OCI-LY1 (cell line): ENCODE results near the gene CCDC68.

ENCODE experiments used
- H2AFZ ChIP-seq: fragments of 200-600 bp; sonication (generic), shearing (Covaris generic); 2 replicates; pipeline ENCODE4 v1.6.0; 2014; ENCODE audit warnings: antibody characterized with exemption, mild to moderate bottlenecking, low read length
- H3F3A ChIP-seq: fragments of 200-600 bp; sonication (generic), shearing (Covaris generic); 2 replicates; pipeline ENCODE4 v1.6.0; 2014; ENCODE audit warnings: mild to moderate bottlenecking, antibody characterized with exemption, low read length, moderate library complexity; ENCODE audit not compliant: insufficient read depth
- H3K27ac ChIP-seq: fragments of 200-600 bp; sonication (generic); 2 replicates; pipeline ENCODE4 v1.5.1; 2014; ENCODE audit warnings: low read length, mixed run types, mild to moderate bottlenecking, low read depth; ENCODE audit not compliant: poor library complexity, severe bottlenecking
- H3K27me3 ChIP-seq: fragments of 200-600 bp; sonication (generic); 2 replicates; pipeline ENCODE4 v1.6.0; 2014; ENCODE audit warnings: antibody characterized with exemption, mild to moderate bottlenecking, low read length, moderate library complexity; ENCODE audit not compliant: insufficient read depth
- H3K36me3 ChIP-seq: fragments of 200-600 bp; sonication (generic); 2 replicates; pipeline ENCODE4 v1.6.1; 2014; ENCODE audit warnings: mild to moderate bottlenecking, antibody characterized with exemption, low read length, moderate library complexity, mixed read lengths; ENCODE audit not compliant: insufficient read depth
- H3K4me1 ChIP-seq: fragments of 200-600 bp; sonication (generic); 2 replicates; pipeline ENCODE4 v1.5.1; 2014; ENCODE audit warnings: mild to moderate bottlenecking, low read length, moderate library complexity; ENCODE audit not compliant: insufficient read depth, severe bottlenecking
- H3K4me2 ChIP-seq: fragments of 200-600 bp; sonication (generic), shearing (Covaris generic); 2 replicates; pipeline ENCODE4 v1.6.1; 2014; ENCODE audit warnings: low read length
- H3K4me3 ChIP-seq: fragments of 200-600 bp; sonication (generic); 2 replicates; pipeline ENCODE4 v1.5.1; 2014; ENCODE audit warnings: low read length, low read depth, mild to moderate bottlenecking, mixed read lengths; ENCODE audit not compliant: poor library complexity, severe bottlenecking
- H3K79me2 ChIP-seq: fragments of 200-600 bp; shearing (Covaris generic); 2 replicates; pipeline ENCODE4 v1.6.1; 2016; ENCODE audit warnings: mixed run types, low read length, mixed read lengths; ENCODE audit not compliant: insufficient read depth
- H3K9ac ChIP-seq: fragments of 200-600 bp; sonication (generic), shearing (Covaris generic); 2 replicates; pipeline ENCODE4 v1.6.1; 2014; ENCODE audit warnings: mild to moderate bottlenecking, low read length, mixed read lengths
- H3K9me2 ChIP-seq: fragments of 200-600 bp; sonication (generic), shearing (Covaris generic); 2 replicates; pipeline ENCODE4 v1.6.1; 2014; ENCODE audit warnings: low read depth, mild to moderate bottlenecking, low read length, mixed read lengths
- H3K9me3 ChIP-seq: fragments of 200-600 bp; shearing (Covaris generic); 2 replicates; pipeline ENCODE4 v1.6.1; 2014; ENCODE audit warnings: low read length, mixed read lengths
- H4K20me1 ChIP-seq: fragments of 200-600 bp; sonication (generic), shearing (Covaris generic); 2 replicates; pipeline ENCODE4 v1.6.0; 2016; ENCODE audit warnings: mild to moderate bottlenecking, low read length; ENCODE audit not compliant: insufficient read depth
- CTCF ChIP-seq: fragments of 200-600 bp; sonication (generic), shearing (Covaris generic); IDR thresholded peaks from 2 replicates; pipeline ENCODE4 v1.5.1; 2017; ENCODE audit warnings: mild to moderate bottlenecking, antibody characterized with exemption, low read length, moderate library complexity, mixed read lengths
- EZH2 ChIP-seq: fragments of 200-600 bp; sonication (generic), shearing (Covaris generic); IDR thresholded peaks from 2 replicates; pipeline ENCODE4 v1.8.0; 2017; ENCODE audit warnings: borderline replicate concordance, mixed run types, mild to moderate bottlenecking, antibody characterized with exemption, low read length, moderate library complexity, mixed read lengths

CCDC68 gene

GRCh38 chr18:54928236-54928635 lies 31.0 kb downstream of the CCDC68 start:
- no peaks in the 10 kb centered on the region for H4K20me1 ChIP-seq

GRCh38 chr18:54926593-54927325 lies 32.5 kb downstream of the CCDC68 start:
- Histone ChIP-seq H3K4me2 (no peak overlapping the region), H3K79me2 (no peaks in the 10 kb centered on the region), H2AFZ (no peak overlapping the region), H3K9ac (no peak overlapping the region), H3K9me3 (no peaks in the 10 kb centered on the region), H3K36me3 (no peaks in the 10 kb centered on the region), H3F3A (no peaks in the 10 kb centered on the region), H3K27me3 (no peaks in the 10 kb centered on the region), H3K4me1 (no peaks in the 10 kb centered on the region), H3K27ac (no peak overlapping the region), H4K20me1 (no peaks in the 10 kb centered on the region), H3K4me3 (no peak overlapping the region), H3K9me2 (no peaks in the 10 kb centered on the region)
- TF ChIP-seq CTCF = no peak
- no peak for TF ChIP-seq EZH2

More at GRCh38 chr18:54928236-54928635, 31.0 kb downstream of the CCDC68 start:
- no peaks in the 10 kb centered on the region for H3K79me2 ChIP-seq
- TF ChIP-seq CTCF (no peak), EZH2 (no peak)
- H3K9ac ChIP-seq = no peak overlapping the region
- H3K9me3 ChIP-seq = no peaks in the 10 kb centered on the region
- no peak overlapping the region for H2AFZ ChIP-seq
- H3K27ac ChIP-seq = no peak overlapping the region
- no peaks in the 10 kb centered on the region for H3F3A ChIP-seq
- H3K9me2 ChIP-seq = no peaks in the 10 kb centered on the region
- H3K4me3 ChIP-seq = no peak overlapping the region
- no peaks in the 10 kb centered on the region for H3K4me1 ChIP-seq
- no peak overlapping the region for H3K4me2 ChIP-seq
- H3K27me3 ChIP-seq = no peaks in the 10 kb centered on the region
- no peaks in the 10 kb centered on the region for H3K36me3 ChIP-seq

- H3K9me3 ChIP-seq = no peaks in the 10 kb centered on the region
- H3K9ac ChIP-seq = no peak overlapping the region
- H3K4me3 ChIP-seq = no peak overlapping the region
- TF ChIP-seq CTCF (no peak), EZH2 (no peak)
- H3K4me2 ChIP-seq = no peak overlapping the region
- no peaks in the 10 kb centered on the region for H3K9me2 ChIP-seq
- H3K79me2 ChIP-seq = no peaks in the 10 kb centered on the region
- H3K36me3 ChIP-seq = no peaks in the 10 kb centered on the region
- no peaks in the 10 kb centered on the region for H3K4me1 ChIP-seq
- no peak overlapping the region for H3K27ac ChIP-seq
- no peaks in the 10 kb centered on the region for H4K20me1 ChIP-seq
- H3F3A ChIP-seq = no peaks in the 10 kb centered on the region
- no peaks in the 10 kb centered on the region for H3K27me3 ChIP-seq
- H2AFZ ChIP-seq = no peak overlapping the region
Observed at GRCh38 chr18:54924948-54925347, 34.3 kb downstream of the CCDC68 start.
